Measurements from ENCODE around the gene GLIS1. TPM values are rescaled to one million over a fixed set of nuclear protein-coding genes. Genes with fewer than 3 reads are reported as not detected.

The GLIS1 gene
- total RNA-seq, 4 donors from 2014 or later = not detected

DNA sequence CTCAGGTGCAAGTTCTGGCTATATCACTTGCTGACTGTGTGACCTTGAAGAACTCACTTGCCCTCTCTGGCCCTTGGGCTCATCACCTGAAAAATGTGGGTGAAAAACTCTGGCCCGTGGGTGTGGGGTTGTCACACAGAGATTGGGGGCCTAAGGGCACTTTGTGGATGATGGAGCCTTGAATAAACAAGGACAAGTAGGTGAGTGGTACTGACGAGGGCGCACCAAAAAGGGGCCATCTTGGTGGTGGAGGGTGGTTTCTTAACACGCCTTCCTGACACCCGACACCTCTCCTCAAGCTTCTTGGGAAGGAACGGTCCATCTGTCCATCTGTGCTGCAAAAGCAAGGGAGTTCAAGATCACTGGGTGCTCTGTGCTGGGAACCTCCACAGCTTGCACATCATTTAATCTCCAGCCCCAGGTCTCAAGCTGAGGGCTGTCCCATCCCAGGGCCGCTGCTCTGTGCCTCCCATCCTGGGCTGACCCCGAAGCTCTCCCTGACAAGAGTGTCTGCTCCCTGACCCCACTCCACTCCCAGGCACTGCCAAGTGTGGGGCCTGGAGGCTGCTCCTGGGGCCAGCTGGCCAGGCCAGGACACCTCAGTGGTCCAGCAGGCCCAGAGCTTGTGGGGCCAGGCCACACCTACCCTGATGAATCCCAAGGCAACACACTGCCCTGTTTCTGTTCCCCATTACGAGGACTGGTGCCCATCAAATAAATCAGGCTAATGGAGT lies 97.3 kb downstream of the GLIS1 start:
- H3K4me3 ChIP-seq = no peak overlapping the region
- intact Hi-C loops (cut with DNase I; ENCODE audit: low total_unique reads) (no loop called here), in situ Hi-C loops (cut with MboI; ENCODE audit: low sequenced_read_pairs in 4 of 4) (no loop called here)
- no peak overlapping the region for H3K27ac ChIP-seq
- no peaks in the 10 kb centered on the region for H3K36me3 ChIP-seq
- no peaks in the 10 kb centered on the region for H3K9me3 ChIP-seq
- peaks cover 0 to 3% (median 0%) of the 10 kb centered on the region in 3 donors for H3K27me3 ChIP-seq
- no peak for TF ChIP-seq POLR2A (IDR thresholded peaks at IDR 0.05)
- no peak for TF ChIP-seq CTCF (IDR thresholded peaks at IDR 0.05 in 4 of 5, conservative IDR thresholded peaks at IDR 0.05 in 1 of 5)
- DNase-seq (peak in 1 of 2 donors; percentile 2), ATAC-seq (no peak)
- H3K4me1 ChIP-seq = no peaks in the 10 kb centered on the region

- ATAC-seq = no peak
- intact Hi-C loops (cut with DNase I; ENCODE audit: low total_unique reads) = no loop called here
These were observed 98.3 kb downstream of the GLIS1 start for GRCh38 chr1:53640701-53641075.

DNA sequence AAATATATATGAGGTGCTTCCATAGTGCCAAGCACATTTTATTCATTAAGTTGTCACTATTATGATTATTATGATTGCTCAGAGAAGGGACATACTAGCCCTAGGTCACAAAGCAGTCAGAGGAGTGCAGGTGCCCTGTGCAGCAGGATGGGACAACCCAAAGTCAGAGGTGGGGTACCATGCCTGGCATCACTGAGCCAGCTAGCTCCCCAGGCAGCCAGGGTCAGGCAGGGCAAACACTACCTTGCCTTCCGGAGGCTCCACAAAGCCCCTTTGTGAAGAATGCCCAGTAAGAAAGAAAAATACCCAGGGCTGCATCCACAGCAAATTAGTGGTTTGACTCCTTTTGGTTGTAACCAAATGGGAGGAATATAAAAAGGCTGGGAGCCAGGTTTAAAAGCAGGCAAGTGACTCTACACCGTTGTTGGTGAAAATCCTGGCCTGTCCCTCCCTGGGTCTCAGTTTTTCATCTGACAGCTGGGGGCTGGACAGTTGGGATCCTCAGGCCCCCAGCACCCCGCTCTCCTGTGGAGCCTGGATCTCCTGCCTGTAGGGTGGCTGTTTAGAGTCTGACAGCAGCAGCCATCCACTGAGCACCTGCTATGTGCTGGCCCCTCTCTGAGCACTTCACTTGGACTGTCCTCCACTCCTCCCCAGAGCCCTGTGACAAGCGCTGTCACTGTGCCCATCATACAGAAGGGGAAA lies 98.8 kb downstream of the GLIS1 start:
- H3K9me3 ChIP-seq = no peaks in the 10 kb centered on the region
- H3K27me3 ChIP-seq = no peaks in the 10 kb centered on the region
- no peaks in the 10 kb centered on the region for H3K4me1 ChIP-seq
- no peak for TF ChIP-seq CTCF (IDR thresholded peaks at IDR 0.05 in 4 of 5, conservative IDR thresholded peaks at IDR 0.05 in 1 of 5)
- no peak for TF ChIP-seq POLR2A (IDR thresholded peaks at IDR 0.05)
- H3K36me3 ChIP-seq = no peaks in the 10 kb centered on the region
- peak overlapping the region in 1 of 4 donors; percentile 24 for H3K27ac ChIP-seq
- ATAC-seq (no peak), DNase-seq (peak in 1 of 2 donors; percentile 1)
- no peak overlapping the region for H3K4me3 ChIP-seq
- intact Hi-C loops (cut with DNase I; ENCODE audit: low total_unique reads) = loop anchor here (1.0 kb wide), 1 partner anchor 155 kb away; no protein-coding TSS in a partner anchor
- in situ Hi-C loops (cut with MboI; ENCODE audit: low sequenced_read_pairs in 4 of 4) = no loop called here

More at GRCh38 chr1:53640701-53641075, 98.3 kb downstream of the GLIS1 start:
- TF ChIP-seq CTCF (IDR thresholded peaks at IDR 0.05 in 4 of 5, conservative IDR thresholded peaks at IDR 0.05 in 1 of 5) (no peak), POLR2A (IDR thresholded peaks at IDR 0.05) (no peak)
- peak in 1 of 2 donors; percentile 1 for DNase-seq
- Histone ChIP-seq H3K4me3 (no peak overlapping the region), H3K27ac (no peak overlapping the region), H3K36me3 (no peaks in the 10 kb centered on the region), H3K9me3 (no peaks in the 10 kb centered on the region), H3K27me3 (no peaks in the 10 kb centered on the region), H3K4me1 (no peaks in the 10 kb centered on the region)
- in situ Hi-C loops (cut with MboI; ENCODE audit: low sequenced_read_pairs in 4 of 4) = no loop called here

DNA sequence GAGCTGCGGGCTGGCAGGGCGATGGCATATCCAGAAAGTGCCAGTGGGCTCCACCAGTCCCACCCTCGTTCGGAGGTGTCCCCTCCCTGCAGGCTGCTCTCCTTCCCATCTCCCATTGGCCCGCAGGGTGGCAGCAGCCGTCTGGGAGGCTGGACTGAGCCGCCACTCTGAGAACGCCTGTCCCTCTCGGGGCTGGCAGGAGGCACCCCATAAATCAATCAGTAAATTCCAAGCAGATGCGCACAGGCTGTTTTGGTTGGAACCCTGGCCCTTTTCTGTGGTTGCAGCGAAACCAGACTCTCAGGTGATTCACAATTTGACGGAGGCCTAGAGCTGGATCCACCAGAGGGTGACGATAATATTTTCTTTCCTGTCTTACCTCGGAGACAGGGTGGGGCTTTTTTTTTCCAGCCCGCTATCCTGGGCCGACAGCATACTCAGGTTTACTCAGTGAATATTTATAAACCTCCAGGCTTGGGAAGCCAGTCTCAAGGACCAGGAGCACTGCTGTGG lies 99.7 kb downstream of the GLIS1 start:
- ATAC-seq = peak; percentile 84

More for the DNA sequence above, 99.7 kb downstream of the GLIS1 start:
- Histone ChIP-seq H3K27ac (peak overlapping the region in 1 of 4 donors; percentile 24), H3K4me1 (no peaks in the 10 kb centered on the region), H3K27me3 (no peaks in the 10 kb centered on the region), H3K9me3 (no peaks in the 10 kb centered on the region), H3K36me3 (no peaks in the 10 kb centered on the region), H3K4me3 (no peak overlapping the region)
- TF ChIP-seq CTCF (IDR thresholded peaks at IDR 0.05 in 4 of 5, conservative IDR thresholded peaks at IDR 0.05 in 1 of 5) (peak in 2 of 5 experiments; percentile 13 to 43), POLR2A (IDR thresholded peaks at IDR 0.05) (no peak)
- in situ Hi-C loops (cut with MboI; ENCODE audit: low sequenced_read_pairs in 4 of 4) (no loop called here), intact Hi-C loops (cut with DNase I; ENCODE audit: low total_unique reads) (loop anchor here (1.0 kb wide), 1 partner anchor 154 kb away; no protein-coding TSS in a partner anchor)
- DNase-seq = peak in 1 of 2 donors; percentile 48
